HepG2 (cell line): ENCODE data around the gene RPRD1A. TPM values are rescaled to one million over a fixed set of nuclear protein-coding genes. Genes with fewer than 3 reads are reported as not detected.

Source experiments
- E2F1 ChIP-seq: sonication (generic); formaldehyde crosslinking; IDR thresholded peaks from 2 replicates; pipeline ENCODE4 v1.5.0; 2020; ENCODE audit warnings: missing genetic modification reagents
- ELF4 ChIP-seq: sonication (generic); formaldehyde crosslinking; IDR thresholded peaks from 2 replicates; pipeline ENCODE4 v1.5.0; 2020; ENCODE audit warnings: missing genetic modification reagents, mild to moderate bottlenecking, moderate library complexity, borderline replicate concordance
- GZF1 ChIP-seq: sonication (generic); formaldehyde crosslinking; IDR thresholded peaks from 2 replicates; pipeline ENCODE4 v1.5.1; 2020; ENCODE audit warnings: mild to moderate bottlenecking, missing genetic modification reagents
- KIAA2018 ChIP-seq: sonication (generic); formaldehyde crosslinking; IDR thresholded peaks from 2 replicates; pipeline ENCODE4 v1.5.0; 2020; ENCODE audit warnings: mild to moderate bottlenecking, missing genetic modification reagents, borderline replicate concordance
- NBN ChIP-seq: fragments of 450-650 bp; conservative IDR thresholded peaks from 2 replicates; pipeline ENCODE4 v1.6.1; 2017
- NFE2L2 ChIP-seq: fragments of 150-350 bp; IDR thresholded peaks from 2 replicates; pipeline ENCODE4 v1.6.1; 2014; ENCODE audit warnings: low read length
- TBL1XR1 ChIP-seq: fragments of 150-350 bp; IDR thresholded peaks from 2 replicates; pipeline ENCODE4 v1.6.1; 2014; ENCODE audit warnings: borderline replicate concordance, low read length; ENCODE audit not compliant: partially characterized antibody
- XBP1 ChIP-seq: sonication (generic); formaldehyde crosslinking; IDR thresholded peaks from 2 replicates; pipeline ENCODE4 v1.5.0; 2020; ENCODE audit warnings: missing genetic modification reagents
- ZNF766 ChIP-seq: sonication (generic); formaldehyde crosslinking; IDR thresholded peaks from 2 replicates; pipeline ENCODE4 v1.5.0; 2020; ENCODE audit warnings: missing genetic modification reagents, borderline replicate concordance
- polyA plus RNA-seq, 8 experiments: library from polyadenylated mRNA; depleted of rRNA in 3 of 8; stranded (reverse) in 7 of 8; unstranded in 1 of 8; fragments of >200 nt; fragmentation: Illumina TruSeq in 4 of 8; extraction: Trizol in 4 of 8; gene quantifications; 2 replicates each; pipeline versions ENCODE4 v1.2.1 to v1.2.3, GENCODE V29; 2011 to 2016; ENCODE audit warnings: low read depth in 4 of 8, missing spikeins in 1 of 8, mixed read lengths in 1 of 8; ENCODE audit not compliant: insufficient read depth in 1 of 8
- total RNA-seq, 5 experiments: library from RNA; depleted of rRNA; stranded (reverse); fragments of >200 nt; fragmentation: Illumina TruSeq; extraction: Trizol; gene quantifications; 2 replicates each; pipeline ENCODE4 v1.2.3, GENCODE V29; 2016; ENCODE audit warnings: low read depth in 1 of 5

The RPRD1A gene
- total and polyA plus RNA-seq, 2 of the 13 experiments (the other 11 are each of a cell fraction or from before 2014, with no cell fraction given) = 42.5 to 78.2 TPM

GRCh38 chr18:35942133-35942532 is 125.2 kb downstream of the RPRD1A start (continued):
- TF ChIP-seq KIAA2018 (CRISPR knock-in tag) (no peak), NFE2L2 (no peak), GZF1 (no peak), E2F1 (CRISPR knock-in tag) (no peak), ZNF766 (CRISPR knock-in tag) (no peak), NBN (no peak), XBP1 (CRISPR knock-in tag) (no peak), ELF4 (CRISPR knock-in tag) (no peak), TBL1XR1 (no peak)
